ENCODE measurements around the gene GABRG3. TPM values are rescaled to one million over a fixed set of nuclear protein-coding genes. Genes with fewer than 3 reads are reported as not detected.

The GABRG3 gene
- total RNA-seq, 1 experiment from 2014 or later, result 0.15 TPM

- Histone ChIP-seq H2BK120ac (ENCODE audit: low read depth, low read length, poor library complexity, severe bottlenecking) (no peak overlapping the region), H3K23me2 (ENCODE audit: insufficient read length, low read depth, low read length, poor library complexity, severe bottlenecking) (no peaks in the 10 kb centered on the region), H2BK12ac (ENCODE audit: insufficient read length, low read depth, low read length) (no peak overlapping the region), H3K27ac (ENCODE audit: insufficient read length, low read depth, low read length) (no peak overlapping the region), H3K23ac (ENCODE audit: insufficient read length, low read depth, low read length) (no peak overlapping the region), H3K27me3 (ENCODE audit: insufficient read depth, low read length) (no peaks in the 10 kb centered on the region), H2BK5ac (ENCODE audit: insufficient read length, low read length) (no peak overlapping the region), H3K14ac (ENCODE audit: insufficient read depth, low read length) (no peak overlapping the region), H4K5ac (ENCODE audit: insufficient read length, low read depth, low read length) (no peak overlapping the region), H2AFZ (ENCODE audit: low read length) (no peak overlapping the region), H3K79me1 (ENCODE audit: insufficient read depth, low read depth, low read length, poor library complexity, severe bottlenecking) (no peaks in the 10 kb centered on the region), H3K4ac (ENCODE audit: low read depth, low read length) (no peak overlapping the region), H3K18ac (ENCODE audit: insufficient read length, low read depth, low read length) (no peak overlapping the region), H2BK15ac (ENCODE audit: low read depth, low read length) (no peak overlapping the region), H4K91ac (ENCODE audit: insufficient read length, low read depth, low read length) (no peak overlapping the region), H4K20me1 (ENCODE audit: control insufficient read depth, insufficient read depth, insufficient read length) (no peaks in the 10 kb centered on the region), H4K8ac (replicated peaks; ENCODE audit: insufficient read length, low read depth, low read length) (no peak overlapping the region), H3K56ac (ENCODE audit: insufficient read length, low read depth, low read length) (no peak overlapping the region), H2BK20ac (ENCODE audit: low read depth, low read length, poor library complexity, severe bottlenecking) (no peak overlapping the region), H3K4me1 (ENCODE audit: insufficient read depth, low read length) (no peaks in the 10 kb centered on the region), H3K4me2 (ENCODE audit: insufficient read depth, insufficient read length, low read length) (no peak overlapping the region), H3K79me2 (ENCODE audit: insufficient read depth, low read length) (no peaks in the 10 kb centered on the region), H3K9me3 (ENCODE audit: control insufficient read depth, low read depth, low read length) (no peaks in the 10 kb centered on the region), H2AK5ac (ENCODE audit: insufficient read length, low read length) (no peak overlapping the region), H3K9ac (ENCODE audit: extremely low read depth, insufficient read length, low read length) (no peak overlapping the region), H3T11ph (ENCODE audit: low read length) (no peak overlapping the region)
- no peaks in the 10 kb centered on the region for H3K4me1 Mint-ChIP-seq
- no peaks in the 10 kb centered on the region; the same call in 1 of the 2 replicates for H3K27me3 Mint-ChIP-seq (ENCODE audit: low read depth)
- TF ChIP-seq CTCF (conservative IDR thresholded peaks at IDR 0.05), result no peak
- no peak overlapping the region for H3K4me3 Mint-ChIP-seq
- no peaks in the 10 kb centered on the region; a peak in 1 of 5 replicates for H3K9me3 Mint-ChIP-seq
- no peak overlapping the region for H3K27ac Mint-ChIP-seq
- H3K36me3 Mint-ChIP-seq (ENCODE audit: insufficient read depth in 1 of 3, low read depth in 3 of 3), result no peaks in the 10 kb centered on the region
- WGBS (ENCODE audit: extremely low coverage, insufficient read length, low lambda C conversion rate), result no CpG with 5 or more reads among the region's 8 CpGs
- DNase-seq, result no peak
These were observed 558.4 kb downstream of the GABRG3 start for GRCh38 chr15:27529399-27529798.
